ENCODE measurements around the gene BAIAP3.

Gene BAIAP3

DNA sequence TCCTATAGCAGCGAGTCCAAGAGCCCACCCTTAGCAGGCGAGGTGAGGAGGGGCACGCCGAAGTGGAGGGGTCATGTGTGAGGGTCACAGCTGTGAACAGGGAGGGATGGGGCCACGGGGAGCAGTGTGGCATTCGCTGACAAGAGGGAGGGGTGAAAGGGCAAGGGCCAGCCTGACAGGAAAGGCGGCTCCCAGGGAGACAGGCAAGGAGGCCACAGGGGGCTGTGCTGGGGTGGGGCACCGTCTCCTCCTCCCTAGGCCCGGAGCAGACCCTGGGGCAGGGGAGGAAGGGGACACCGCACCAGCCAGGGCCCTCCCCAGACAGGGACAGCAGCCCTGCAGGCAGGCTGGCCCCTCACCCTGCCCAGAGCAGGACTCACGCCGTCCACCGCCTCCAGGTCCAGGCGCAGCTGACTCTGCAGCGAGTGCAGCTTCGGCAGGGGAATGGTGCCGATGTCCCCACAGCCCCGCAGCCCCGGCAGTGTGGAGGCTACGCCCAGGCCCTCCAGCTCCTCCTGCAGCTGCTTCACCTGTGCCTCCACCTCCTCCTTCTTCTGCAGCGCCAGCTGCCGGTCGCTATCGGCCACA is 33.4 kb downstream of the BAIAP3 start:
- DNase-seq (ENCODE audit: low spot score), result no peak

DNA sequence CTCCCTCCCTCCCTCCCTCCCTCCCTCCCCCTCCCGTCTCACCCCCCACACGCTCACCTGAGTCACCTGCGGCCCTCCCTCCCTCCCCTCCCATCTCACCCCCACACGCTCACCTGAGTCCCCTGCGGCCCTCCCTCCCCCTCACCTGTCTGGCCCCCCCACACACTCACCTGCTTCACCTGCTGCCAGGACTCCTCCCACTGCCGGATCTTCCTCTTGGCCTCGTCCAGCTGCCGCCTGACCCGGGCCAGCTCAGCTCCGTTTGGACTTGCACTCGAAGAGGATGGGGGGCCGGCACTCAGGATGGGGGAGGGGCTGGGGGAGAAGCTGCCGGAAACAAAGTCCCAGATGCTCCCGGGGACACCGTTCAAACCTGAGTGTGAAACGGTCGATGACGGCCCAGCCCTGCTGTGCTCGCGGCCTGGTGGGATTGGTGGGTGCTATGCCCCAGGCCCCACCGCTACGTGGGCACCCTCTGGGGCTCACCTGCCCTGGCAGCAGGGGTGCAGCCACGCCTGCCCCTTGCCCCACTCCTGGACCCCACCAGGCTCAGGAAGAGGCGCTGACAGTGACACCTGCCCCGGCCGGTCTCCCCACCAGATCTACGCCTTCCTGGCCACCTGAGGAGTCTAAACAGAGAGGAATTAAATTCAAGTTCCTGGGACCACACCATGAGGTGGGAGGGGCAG is 34.2 kb downstream of the BAIAP3 start:
- DNase-seq (ENCODE audit: low spot score), result no peak

DNA sequence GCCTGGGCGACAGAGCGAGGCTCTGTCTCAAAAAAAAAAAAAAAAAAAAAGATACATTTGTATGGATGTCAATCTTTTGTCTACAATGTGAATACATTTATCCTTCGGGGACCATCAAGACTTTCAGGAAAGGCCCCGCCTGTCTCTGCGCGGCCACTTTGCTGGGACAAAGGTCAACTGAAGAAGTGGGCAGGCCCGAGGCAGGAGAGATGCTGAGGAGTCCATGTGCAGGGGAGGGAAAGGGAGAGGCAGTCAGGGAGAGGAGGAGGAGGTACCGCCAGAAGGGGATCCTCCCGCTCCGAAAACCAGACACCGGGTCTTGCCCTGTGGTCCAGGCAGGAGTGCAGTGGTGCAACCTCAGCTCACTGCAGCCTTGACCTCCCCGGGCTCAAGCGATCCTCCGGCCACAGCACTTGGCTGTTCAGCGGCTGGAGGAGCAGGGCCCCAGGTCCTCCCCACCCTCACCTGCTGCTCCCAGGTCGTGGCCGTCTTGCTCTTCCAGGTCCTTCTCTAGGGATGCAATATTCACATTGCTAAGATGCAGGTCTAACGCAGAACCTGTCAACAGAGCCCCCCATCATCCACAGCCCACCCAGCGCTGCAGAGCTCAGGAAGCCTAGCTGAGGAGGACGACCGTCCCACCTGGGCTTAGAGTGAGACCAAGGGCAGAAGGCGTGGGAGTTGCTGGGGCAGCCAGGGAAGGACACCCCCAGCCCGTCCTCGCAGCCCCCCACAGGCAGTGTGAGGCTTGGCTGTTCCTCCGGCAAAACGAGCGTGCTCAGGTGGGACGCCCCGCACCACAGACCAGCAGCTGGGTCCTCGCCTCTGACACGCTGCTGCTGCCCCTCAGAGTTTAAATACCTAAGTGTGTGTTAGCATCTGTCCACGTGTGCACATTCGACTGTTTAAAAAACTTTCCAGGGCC is 37.9 kb downstream of the BAIAP3 start:
- DNase-seq (ENCODE audit: low spot score), result no peak

GRCh38 chr16:1372292-1372950 is 39.0 kb downstream of the BAIAP3 start:
- no peak for DNase-seq (ENCODE audit: low spot score)

- DNase-seq (ENCODE audit: low spot score), result no peak
Measured at GRCh38 chr16:1374418-1375297, 41.2 kb downstream of the BAIAP3 start.

DNA sequence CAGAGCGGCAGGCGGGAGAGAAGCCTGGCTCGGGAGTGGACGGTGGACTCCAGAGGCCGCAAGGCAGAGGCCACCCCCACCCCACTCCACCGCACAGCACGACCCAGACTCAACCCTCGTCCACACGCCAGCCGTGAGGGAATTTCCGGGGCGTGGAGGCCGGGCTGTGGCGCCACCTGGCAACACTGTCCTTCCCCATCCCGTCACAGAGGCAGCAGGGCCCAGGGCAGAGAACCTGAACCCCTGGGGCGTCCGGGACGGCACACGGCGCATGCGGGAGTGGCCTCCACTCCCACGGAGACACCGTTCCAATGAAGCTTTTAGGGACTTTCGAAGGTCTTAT is 41.8 kb downstream of the BAIAP3 start:
- DNase-seq (ENCODE audit: low spot score), result no peak

GRCh38 chr16:1375741-1376410 is 42.4 kb downstream of the BAIAP3 start:
- DNase-seq (ENCODE audit: low spot score), result no peak

DNA sequence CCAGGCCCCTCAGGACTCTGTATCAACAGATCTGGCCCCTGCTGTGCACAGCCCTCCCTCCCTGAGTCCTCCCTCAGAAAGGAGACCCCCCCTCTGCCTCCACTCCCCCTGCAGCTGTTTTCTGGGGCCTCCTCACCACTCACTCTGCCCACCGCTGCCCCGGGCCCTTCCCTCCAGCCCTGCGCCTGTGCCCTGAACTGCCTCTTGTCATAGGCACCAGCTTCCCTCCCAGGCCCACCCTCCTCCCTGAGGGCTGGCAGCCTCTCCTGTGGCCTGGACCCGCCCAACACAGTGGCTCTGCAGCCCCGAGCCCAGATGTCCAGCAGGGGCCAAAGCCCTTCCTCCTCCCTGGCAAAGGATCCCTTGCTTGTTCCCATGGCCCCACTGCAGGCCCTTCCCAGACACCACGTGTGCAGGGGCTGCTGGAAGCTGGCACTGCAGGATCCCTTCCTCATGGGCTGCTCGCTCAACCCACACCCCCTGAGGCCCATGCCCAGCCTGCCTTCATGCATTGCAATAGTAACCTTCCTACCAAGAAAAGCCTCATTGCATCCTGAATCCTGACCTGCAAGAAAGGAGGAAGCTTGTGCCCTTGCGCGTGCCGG is 44.1 kb downstream of the BAIAP3 start:
- no peak for DNase-seq (ENCODE audit: low spot score)

DNA sequence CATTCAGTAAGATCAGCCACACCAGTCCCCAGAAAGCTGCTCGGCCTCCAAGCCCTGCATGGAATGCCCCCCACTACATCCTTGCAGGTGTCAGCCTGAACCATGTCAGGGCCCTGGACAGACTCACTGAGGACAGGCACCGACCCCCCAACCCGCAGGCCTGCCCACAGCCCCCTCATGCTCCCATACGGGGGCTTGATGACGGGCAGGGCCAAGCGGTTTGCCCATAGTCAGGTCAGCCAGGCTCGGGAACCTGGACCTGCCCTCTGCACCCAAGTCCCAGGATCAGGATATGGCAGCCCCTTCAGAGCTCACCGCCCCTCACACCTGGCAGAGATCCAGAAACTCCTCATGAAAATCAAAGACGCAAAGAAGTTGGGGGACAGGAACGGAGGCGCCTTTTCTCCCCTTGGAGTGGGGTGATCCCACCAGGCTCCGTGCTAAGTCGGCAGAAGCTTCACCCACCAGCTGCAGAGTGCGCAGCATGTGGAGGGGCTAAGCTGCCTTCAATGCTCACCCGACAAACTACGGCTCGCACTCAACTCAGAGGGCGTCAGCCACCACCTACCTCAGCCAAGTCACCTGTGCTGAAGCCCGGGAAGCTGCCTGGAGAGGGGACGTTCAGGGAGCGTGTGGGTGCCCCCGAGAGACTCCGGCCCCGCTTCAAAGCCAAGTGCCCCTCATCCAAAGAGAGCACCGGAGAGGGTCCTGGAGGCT is 44.8 kb downstream of the BAIAP3 start:
- DNase-seq (ENCODE audit: low spot score), result no peak

GRCh38 chr16:1378804-1379303 is 45.4 kb downstream of the BAIAP3 start:
- peak; percentile 68 for DNase-seq (ENCODE audit: low spot score)

DNA sequence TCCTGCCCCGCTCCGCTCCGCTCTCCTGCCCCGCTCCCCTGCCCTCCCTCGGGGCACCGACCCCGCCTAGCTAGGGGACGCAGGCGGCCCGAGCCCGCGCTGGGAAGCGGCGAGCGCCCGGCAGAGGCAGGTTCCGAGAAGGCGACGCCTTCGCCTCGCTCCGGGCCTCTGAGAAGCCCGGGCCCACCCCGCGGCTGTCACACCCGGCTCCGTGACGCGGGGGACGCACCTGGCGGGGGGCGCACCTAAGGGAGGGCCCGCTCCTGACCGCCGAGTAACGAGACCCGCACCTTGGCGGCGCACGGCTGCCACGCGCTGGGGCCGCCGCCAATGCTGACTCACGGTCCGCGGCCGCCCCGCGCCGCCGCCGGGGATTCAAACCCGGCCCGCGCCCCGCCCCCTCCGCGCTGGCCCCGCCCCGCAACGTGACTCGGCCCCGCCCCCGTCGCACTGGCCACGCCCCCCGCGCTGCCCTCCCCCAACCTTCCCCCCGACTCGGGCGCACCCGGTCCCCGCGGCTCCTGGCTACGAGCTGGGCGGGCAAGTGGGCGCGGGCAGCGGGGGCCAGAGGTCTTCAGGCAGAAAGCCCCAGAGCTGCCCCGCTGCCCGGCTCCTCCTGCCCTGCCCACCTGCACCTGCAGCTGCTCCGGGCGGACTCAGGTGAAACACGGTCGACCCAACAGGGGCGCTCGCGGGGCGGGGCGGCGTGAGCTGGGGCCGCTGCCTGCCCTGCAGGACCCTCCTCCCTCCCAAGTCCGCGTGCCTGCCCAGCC is 46.0 kb downstream of the BAIAP3 start:
- peak; percentile 95 for DNase-seq (ENCODE audit: low spot score)

DNA sequence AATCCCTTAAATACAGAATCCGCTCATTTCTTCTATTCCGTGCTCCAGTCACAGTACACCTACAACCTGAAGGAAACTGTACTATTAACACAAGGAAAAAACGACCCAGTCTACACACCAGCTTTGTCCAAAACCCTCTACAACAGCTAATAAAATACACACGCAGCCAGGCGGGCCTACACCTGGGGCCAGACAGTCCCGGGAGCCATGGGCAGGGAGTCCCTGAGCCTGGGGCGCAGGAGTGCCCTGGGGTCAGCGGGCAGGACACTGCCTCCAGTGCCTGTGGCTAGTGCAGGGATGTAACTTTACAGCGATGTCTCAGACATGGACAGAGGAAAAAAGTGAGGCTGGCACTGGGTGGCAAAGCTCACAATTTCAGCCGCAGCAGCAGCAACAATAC is 46.8 kb downstream of the BAIAP3 start:
- DNase-seq (ENCODE audit: low spot score), result no peak

- no peak for DNase-seq (ENCODE audit: low spot score)
Measured at GRCh38 chr16:1381612-1382406, 48.4 kb downstream of the BAIAP3 start.

- DNase-seq (ENCODE audit: low spot score), result no peak
Measured at GRCh38 chr16:1383556-1383955, 50.1 kb downstream of the BAIAP3 start.

DNA sequence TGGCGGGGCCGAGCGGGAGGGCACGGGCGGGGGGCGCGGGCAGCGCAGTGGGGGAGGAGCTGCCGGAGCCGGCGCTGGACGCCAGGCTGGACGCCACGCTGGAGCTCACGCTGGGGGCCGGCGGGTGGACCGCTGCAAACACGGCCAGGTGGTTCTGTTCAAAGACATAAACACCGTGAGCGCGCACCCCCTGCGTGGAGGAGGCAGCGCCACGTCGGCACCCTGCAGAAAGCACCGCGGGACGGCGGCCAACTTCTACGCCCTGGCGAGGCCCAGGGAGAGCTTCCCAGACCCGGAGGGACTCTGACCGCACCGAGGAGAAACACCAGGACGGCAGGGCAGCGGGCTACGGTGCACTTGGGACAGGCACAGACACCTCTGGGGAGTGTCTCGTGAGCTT is 51.8 kb downstream of the BAIAP3 start:
- DNase-seq (ENCODE audit: low spot score), result no peak

GRCh38 chr16:1387331-1387730 is 53.9 kb downstream of the BAIAP3 start:
- no peak for DNase-seq (ENCODE audit: low spot score)

- DNase-seq (ENCODE audit: low spot score), result no peak
Measured at GRCh38 chr16:1389762-1390161, 56.3 kb downstream of the BAIAP3 start.

DNA sequence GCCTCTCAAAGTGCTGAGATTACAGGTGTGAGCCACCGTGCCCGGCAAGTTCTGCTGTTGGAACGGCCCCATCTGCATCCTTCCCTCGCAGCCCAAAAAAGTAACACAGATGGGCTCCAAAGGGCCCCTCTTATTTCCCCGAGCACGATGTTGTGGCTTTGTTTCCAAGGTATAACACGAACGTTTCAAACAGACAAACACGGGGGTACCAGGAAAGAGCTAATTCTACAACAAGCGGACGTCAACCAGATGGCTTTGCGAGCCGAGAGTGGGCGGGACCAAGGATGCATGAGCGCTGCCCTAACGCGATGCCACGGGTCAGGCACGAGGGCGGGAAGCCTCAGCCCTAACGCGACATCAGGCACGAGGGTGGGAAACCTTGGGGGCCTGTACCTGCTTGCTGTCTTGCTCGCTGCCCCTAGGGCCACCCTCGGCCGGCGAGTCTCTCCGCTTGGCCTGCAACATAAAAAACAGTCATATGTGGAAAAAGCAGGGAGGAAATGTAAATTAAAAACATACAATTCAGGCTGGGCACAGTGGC is 56.9 kb downstream of the BAIAP3 start:
- no peak for DNase-seq (ENCODE audit: low spot score)
